Choroid plexus epithelial cell (primary cell): ENCODE measurements around the gene CNNM3.
"Not testable (repeated sequence)": the region's sequence is repeated elsewhere in the genome, so short reads cannot be mapped to it uniquely, and the experiment has no call there.

Source experiments
- DNase-seq: peaks from one replicate; pipeline ENCODE4 v3.0.0-alpha.2; 2010; ENCODE audit warnings: low read depth
- H3K4me3 ChIP-seq: 2 replicates; pipeline ENCODE4 v1.5.1; 2011; ENCODE audit warnings: low read depth, mild to moderate bottlenecking, control low read depth, low read length, moderate library complexity
- CTCF ChIP-seq: conservative IDR thresholded peaks from 2 replicates; pipeline ENCODE4 v1.5.1; 2011; ENCODE audit warnings: low read depth, mild to moderate bottlenecking, control low read depth, inconsistent platforms, low read length, moderate library complexity

Gene CNNM3

GRCh38 chr2:96800061-96801004, 15.7 kb upstream of the CNNM3 start:
- DNase-seq = no peak
- no peak overlapping the region for H3K4me3 ChIP-seq
- TF ChIP-seq CTCF = no peak

GRCh38 chr2:96801005-96801785, 14.9 kb upstream of the CNNM3 start:
- TF ChIP-seq CTCF = peak; percentile 89
- peak; percentile 70 for DNase-seq
- no peak overlapping the region for H3K4me3 ChIP-seq

GRCh38 chr2:96801786-96802595, 14.1 kb upstream of the CNNM3 start:
- no peak overlapping the region for H3K4me3 ChIP-seq
- TF ChIP-seq CTCF = no peak
- DNase-seq = no peak

- TF ChIP-seq CTCF = no peak
- no peak overlapping the region for H3K4me3 ChIP-seq
- DNase-seq = no peak
These were observed 13.3 kb upstream of the CNNM3 start for GRCh38 chr2:96802721-96803120.

GRCh38 chr2:96804986-96805385, 11.1 kb upstream of the CNNM3 start:
- TF ChIP-seq CTCF = no peak

GRCh38 chr2:96805946-96806345, 10.1 kb upstream of the CNNM3 start:
- not testable (repeated sequence) for H3K4me3 ChIP-seq, DNase-seq

More at GRCh38 chr2:96804986-96805385, 11.1 kb upstream of the CNNM3 start:
- no peak for DNase-seq
- H3K4me3 ChIP-seq = no peak overlapping the region
